HG03139 (cell line): ENCODE results near the gene PSMB5.

ENCODE experiments used
- ATAC-seq: cut with Tn5 transposase; IDR thresholded peaks from one replicate; pipeline ENCODE4 v1.9.1; 2021; ENCODE audit not compliant: unreplicated experiment

Gene PSMB5

DNA sequence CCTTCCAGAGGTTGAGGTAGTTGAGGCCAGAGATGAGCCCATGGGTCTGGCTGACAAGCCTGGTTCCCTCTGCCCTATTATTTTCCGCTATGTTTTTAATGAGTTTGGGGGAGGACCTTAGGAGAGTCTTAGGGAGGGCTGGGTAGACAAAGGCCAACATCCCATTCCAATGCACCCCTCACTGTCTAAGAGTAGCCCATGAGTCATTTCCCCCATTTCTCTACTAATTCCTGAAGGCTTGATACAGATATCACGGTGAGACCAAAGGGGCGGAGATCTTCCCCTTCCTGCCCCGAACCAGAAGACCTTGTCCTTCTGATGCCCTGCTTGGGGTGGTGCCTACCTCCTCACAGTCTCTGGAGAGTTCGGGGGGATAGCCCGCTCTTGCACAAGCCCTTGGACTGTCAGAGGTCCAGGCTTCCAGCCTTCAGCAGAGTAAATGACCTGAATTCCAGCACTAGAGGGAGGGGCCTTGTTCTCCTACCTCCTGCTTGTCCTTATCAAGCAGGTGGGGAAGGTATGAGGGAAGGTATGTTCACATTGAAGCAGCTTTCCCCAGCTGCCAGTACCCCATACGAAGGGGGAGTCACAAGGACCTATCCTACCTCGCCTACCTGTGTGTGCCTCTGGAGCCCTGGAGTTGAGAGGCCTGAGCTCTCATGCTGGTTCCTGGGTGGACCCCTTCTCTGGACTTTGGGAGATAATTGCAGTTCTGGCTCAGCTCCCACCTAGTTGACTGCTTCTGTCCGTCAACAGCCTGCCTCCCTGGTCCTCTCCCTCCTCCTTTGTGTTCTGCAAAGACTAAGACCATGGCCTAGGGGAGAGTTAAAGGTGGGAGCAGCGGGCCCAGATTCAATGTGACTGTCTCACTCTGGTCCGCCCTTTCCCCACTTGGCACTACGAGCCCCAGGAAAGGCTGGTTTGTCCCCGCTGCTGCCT lies 11.0 kb upstream of the PSMB5 start:
- no peak for ATAC-seq

DNA sequence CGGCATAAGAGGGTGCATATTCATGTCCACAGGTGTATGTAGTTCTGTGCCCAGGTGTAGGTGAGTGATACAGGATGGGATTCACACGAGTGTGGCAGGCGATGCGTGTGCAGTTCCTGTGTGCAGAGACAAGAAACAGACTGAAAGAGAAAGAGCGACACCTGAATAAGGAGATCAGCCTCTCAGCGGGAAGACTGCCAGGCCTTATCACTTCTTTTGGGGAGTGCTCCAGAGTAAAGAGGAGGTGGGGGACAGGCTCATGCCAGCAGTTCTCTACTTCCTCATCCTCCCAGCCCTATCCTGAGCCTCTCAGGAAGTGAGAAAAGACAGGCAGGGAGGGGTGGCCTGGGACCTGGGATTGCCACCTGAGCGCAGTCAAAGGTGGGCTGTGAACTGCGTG lies 10.1 kb upstream of the PSMB5 start:
- ATAC-seq = no peak

DNA sequence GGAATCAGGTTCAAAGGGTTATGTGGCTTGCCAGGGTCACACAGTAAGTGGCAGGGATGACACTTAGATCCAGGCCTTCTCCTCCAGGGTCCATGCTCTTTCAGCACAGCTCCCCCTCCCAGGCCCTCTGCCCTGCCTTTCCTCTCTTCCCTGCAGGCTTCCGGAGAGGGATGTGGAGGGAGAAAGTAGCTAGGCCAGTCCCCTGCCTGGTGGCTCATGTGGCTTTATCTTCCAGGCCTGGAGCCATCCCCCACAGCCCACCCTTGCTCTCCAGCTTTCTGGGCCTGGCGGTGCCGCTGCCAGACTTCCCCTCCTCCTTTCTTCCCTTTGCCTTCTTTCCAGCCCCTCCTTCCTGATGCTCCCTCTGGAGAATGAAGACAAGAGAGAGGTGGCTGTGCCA lies 9.1 kb upstream of the PSMB5 start:
- no peak for ATAC-seq

GRCh38 chr14:23043145-23043544 lies 8.4 kb upstream of the PSMB5 start:
- no peak for ATAC-seq

DNA sequence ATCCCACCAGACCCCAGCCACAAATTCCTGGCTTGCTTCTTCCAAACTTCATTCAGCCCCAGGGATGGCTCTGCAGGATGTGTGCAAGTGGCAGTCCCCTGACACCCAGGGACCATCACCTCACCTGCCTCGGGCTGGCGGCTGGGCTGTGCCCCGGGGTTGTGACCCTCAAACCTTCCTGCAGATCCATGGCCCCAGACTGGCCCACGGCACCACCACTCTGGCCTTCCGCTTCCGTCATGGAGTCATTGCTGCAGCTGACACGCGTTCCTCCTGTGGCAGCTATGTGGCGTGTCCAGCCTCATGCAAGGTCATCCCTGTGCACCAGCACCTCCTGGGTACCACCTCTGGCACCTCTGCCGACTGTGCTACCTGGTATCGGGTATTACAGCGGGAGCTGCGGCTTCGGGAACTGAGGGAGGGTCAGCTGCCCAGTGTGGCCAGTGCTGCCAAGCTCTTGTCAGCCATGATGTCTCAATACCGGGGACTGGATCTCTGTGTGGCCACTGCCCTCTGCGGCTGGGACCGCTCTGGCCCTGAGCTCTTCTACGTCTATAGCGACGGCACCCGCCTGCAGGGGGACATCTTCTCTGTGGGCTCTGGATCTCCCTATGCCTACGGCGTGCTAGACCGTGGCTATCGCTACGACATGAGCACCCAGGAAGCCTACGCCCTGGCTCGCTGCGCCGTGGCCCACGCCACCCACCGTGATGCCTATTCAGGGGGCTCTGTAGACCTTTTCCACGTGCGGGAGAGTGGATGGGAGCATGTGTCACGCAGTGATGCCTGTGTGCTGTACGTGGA lies 7.7 kb upstream of the PSMB5 start, which contains the start of gene PSMB11:
PSMB11 (plus strand) TSS at position 51 of the 804 bp plus-strand sequence; CDS start at position 65, 14 bp downstream.
- ATAC-seq = no peak

DNA sequence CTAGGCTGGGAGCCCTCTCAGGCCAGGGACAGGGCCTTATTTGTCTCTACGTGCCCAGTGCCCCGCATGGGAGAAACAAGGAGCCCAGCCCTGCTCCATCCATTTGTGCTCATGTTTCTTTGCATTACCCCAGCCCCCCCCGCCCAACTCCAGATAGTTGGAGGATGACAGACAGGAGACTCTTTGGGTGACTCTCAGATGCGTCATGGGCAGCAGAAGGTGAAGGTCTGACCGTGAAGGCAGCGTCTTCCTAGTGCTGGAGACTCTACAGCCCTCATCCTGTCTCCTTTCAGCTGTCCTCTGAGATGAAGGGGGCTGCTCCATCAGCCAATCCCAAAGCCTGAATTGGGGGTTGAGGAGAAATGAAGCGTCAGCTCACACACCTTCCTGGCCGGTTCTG lies 7.0 kb upstream of the PSMB5 start:
- ATAC-seq = no peak

DNA sequence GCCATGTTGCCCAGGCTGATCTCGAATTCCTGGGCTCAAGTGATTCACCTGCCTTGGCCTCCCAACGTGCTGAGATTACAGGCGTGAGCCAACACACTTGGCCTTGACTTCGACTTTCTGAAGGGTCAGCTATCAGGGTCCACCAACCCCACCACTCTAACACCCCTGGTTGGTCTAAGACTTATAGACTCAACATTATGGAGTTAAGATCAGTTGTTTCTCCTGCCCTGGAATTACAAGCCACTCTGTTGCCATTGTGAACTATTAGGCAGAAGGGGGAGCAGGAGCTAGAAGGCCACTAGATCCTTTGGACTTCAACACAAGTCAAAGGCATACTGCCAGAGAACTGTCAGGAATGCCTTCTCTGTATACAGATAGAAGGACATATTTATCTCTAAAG lies 5.4 kb upstream of the PSMB5 start:
- ATAC-seq = no peak

DNA sequence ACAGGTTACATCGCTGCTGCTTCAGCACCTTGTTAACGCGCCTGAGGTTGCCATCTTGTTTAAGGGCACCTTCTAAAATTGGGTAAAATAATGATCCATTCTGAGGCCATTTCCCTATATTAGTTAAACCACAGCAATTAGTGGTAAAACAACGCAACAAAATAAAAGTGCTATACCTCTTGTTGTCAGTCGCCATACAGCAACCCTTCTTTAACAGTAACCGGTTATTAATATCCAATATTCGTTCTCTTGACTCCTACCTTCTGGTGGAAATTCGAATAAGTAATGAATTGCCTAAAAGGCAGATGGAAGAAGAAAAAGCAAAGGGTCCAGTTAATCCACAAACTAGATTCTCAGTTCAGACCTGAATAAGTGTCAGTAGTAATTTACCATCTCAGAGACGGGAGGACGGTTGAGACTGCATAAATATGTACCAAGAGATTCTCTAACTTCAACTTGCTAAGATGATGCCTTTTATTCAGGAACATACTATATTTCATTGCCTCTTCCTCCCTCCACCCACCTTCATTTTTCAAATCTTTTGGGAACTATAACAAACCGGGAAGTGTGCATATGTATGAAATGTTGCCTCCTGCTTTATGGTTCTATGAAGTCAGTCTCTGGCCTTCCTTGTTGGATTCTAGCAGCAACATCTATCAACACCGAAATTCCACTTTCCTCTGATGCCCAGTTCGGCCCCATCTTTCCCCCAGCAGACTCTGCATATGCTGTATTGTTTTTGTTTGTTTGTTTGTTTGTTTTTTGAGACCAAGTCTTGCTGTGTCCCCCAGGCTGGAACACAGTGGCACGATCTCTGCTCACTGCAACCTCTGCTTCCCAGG lies 824 bp upstream of the PSMB5 start:
- ATAC-seq = no peak

DNA sequence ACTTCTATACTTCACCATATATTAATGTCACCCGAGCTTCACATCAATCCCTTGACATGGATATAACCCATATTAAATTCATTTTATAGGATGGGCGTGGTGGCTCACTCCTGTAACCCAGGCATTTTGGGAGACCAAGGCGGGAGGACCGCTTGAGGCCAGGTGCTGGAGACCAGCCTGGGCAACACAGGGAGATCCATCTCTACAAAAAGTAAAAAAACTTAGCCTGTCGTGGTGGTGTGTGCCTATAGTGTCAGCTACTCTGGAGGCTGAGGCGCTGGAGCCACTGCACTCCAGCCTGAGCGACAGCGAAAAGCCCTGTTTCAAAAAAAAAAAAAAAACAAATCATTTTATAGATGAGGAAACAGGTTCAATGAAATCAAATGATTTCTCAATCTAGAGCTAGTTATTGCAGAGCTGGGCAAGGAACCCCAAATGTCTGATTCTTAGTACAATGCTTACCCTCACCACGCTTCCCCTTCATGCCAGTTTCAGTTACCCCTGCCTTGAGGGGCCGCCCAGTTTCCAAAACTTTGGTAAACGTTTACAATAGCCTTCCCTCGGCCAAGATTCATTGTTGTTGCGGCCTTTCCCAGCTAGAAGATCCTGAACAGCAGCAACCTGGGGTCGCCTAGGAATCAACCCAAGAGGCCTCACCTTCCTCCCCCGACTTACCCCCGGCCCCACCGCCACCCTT lies 751 bp downstream of the PSMB5 start:
- ATAC-seq = no peak

DNA sequence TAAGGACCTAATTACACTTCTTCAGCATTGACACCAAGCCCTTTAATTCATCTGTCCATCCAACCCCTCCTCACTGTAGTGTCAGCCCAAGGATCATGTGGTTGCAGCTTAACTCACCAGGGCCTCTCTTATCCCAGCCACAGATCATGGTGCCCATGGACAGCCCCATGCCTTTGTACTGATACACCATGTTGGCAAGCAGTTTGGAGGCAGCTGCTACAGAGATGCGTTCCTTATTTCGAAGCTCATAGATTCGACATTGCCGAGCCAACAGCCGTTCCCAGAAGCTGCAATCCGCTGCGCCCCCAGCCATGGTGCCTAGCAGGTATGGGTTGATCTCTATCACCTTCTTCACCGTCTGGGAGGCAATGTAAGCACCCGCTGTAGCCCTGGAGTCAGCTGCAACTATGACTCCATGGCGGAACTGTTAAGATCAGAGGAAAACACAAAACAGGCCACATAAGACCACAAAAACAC lies 1.4 kb downstream of the PSMB5 start:
- ATAC-seq = no peak

- no peak for ATAC-seq
These were observed 3.8 kb downstream of the PSMB5 start for GRCh38 chr14:23030936-23031335.

DNA sequence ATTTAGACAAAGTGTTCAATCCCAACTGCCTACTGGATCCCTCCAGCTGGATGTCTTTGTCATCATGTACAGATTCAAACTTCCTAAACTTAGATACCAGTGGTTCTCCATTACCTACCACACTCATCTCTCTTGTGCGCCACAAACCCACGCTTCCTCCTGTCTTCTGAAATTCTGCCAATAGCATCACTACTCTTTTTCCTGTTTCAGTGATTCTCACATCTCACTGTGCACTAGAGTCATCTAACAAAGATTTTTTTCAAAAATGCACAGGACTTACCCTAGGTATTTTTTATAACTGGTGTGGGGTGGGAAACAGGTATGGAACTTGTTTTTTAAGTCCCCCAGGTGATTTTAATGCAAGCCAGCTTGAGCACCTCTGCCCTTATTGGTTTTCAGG lies 5.9 kb downstream of the PSMB5 start:
- no peak for ATAC-seq

GRCh38 chr14:23025151-23025814 lies 9.4 kb downstream of the PSMB5 start:
- ATAC-seq = no peak

DNA sequence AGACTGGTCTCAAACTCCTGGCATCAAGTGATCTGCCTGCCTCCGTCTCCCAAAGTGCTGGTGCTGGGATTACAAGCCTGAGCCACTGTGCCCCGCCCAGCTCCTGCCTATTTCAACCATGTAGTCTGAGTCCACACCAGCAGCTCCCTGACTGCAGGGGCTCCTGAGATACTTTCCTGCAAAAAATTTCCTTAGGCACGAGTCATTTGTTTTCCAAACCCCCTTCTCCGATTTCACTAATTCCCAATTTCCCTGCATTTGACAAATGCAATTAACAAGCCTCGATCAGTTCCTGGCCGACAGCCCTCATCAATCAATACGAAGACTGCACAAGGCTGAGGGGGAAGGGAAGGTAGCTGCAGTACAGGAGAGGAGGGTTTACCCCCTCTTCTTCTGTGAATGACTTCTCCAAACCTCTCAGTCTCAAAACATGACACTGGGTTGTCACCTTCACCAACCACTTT lies 10.1 kb downstream of the PSMB5 start:
- ATAC-seq = no peak

- ATAC-seq = no peak
These were observed 10.9 kb downstream of the PSMB5 start for GRCh38 chr14:23023795-23024152.

DNA sequence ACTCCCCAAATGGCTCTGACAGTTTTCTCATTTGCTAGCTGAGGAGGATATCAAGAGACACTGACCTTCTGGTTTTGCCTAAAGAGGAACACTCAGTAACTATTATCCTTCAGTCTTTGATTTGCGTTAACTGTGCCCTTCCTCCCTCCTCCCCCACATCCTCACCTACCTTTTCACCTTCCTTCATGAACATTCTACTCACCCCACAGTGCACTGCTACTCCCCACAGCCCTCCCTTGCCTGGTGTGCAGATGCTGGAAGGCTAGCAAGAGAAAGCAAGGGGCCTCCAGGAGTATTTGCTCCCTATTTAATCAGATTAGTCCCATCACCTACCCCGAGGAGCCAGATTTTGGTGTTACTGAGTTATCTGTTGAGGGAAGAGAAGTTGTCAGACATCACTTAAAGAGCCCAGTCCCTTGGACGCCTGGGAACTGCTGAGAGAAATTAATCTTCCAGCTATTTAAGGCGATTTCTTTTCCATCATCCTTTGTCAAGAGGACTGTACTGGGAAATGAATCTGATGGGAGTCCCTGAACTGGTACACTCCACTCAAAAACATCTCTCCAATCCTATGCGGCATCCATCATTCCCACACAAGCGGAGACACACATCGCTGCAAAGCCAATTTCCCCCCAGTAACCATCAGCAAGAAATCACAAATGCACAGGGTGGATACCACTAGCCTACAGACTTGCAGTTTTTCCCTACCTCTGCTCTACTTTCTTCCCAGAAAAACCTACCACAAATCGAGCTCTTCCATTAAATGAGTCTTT lies 11.5 kb downstream of the PSMB5 start:
- ATAC-seq = no peak

GRCh38 chr14:23021889-23022442 lies 12.7 kb downstream of the PSMB5 start:
- no peak for ATAC-seq

- ATAC-seq = no peak
These were observed 13.3 kb downstream of the PSMB5 start for GRCh38 chr14:23021434-23021833.
